GM21529 (cell line): Measurements from ENCODE around the gene FLOT2.
"Not testable (repeated sequence)": the region's sequence is repeated elsewhere in the genome, so short reads cannot be mapped to it uniquely, and the experiment has no call there.

ENCODE experiments used
- ATAC-seq: cut with Tn5 transposase; IDR thresholded peaks from one replicate; pipeline ENCODE4 v1.9.1; 2021; ENCODE audit not compliant: unreplicated experiment

Gene FLOT2

DNA sequence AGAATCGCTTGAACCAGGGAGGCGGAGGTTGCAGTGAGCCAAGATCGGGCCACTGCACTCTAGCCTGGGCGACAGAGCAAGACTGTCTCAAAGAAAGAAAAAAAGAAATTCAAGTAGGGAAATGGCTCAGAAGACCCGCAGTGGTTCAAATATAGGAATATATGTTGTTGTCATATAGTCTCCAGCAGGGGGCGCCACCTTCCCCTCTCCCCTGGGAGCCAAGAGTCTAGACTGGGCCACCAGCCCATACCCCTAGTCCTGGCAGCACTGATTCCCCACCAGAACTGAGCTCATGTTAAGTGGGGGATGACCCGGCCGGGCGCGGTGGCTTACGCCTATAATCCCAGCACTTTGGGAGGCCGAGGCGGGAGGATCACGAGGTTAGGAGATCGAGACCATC is 48.9 kb downstream of the FLOT2 start:
- not testable (repeated sequence) for ATAC-seq

DNA sequence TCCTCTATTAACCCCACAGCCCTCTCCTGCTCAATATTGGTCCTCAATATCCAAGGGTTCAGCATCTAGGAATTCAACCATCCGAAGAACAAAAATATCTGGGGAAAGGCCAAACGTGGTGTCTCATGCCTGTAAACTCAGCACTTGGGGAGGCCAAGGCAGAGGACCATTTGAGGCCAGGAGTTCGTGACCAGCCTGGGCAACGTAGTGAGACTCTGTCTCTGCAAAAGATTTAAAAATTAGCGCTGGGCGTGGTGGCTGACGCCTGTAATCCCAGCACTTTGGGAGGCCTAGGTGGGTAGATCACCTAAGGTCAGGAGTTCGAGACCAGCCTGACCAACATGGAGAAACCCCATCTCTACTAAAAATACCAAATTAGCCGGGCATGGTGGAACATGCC is 50.8 kb downstream of the FLOT2 start:
- ATAC-seq: not testable (repeated sequence)

DNA sequence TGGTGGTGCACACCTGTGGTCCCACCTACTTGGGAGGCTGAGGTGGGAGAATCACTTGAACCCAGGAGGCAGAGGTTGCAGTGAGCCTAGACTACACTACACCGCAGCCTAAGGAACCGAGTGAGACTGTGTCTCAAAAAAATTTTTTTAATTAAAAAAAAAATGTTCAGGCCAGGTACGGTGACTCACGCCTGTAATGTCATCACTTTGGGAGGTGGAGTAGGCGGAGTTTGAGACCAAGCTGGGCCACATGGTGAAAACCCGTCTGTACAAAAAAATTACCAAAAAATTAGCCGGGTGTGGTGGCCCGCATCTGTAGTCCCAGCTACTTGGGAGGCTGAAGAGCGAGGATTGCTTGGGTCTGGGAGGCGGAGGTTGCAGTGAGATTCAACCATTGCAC is 51.3 kb downstream of the FLOT2 start:
- no peak for ATAC-seq

DNA sequence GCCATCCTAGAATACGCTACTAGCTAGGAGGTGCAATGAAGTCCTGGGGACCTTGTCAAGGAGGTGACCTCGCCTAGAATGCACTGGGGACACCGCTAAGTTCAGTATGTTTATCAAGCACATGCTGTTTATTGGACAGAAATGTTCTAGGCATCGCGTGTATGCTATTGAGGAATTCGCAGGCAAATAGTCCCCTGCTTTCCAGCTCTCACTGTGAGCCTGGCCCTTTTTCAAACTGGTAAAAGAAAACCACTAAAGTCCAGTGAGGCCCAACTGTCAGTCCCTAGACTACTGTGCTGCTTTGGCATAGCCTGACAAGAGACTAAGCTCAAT is 53.8 kb downstream of the FLOT2 start:
- no peak for ATAC-seq

DNA sequence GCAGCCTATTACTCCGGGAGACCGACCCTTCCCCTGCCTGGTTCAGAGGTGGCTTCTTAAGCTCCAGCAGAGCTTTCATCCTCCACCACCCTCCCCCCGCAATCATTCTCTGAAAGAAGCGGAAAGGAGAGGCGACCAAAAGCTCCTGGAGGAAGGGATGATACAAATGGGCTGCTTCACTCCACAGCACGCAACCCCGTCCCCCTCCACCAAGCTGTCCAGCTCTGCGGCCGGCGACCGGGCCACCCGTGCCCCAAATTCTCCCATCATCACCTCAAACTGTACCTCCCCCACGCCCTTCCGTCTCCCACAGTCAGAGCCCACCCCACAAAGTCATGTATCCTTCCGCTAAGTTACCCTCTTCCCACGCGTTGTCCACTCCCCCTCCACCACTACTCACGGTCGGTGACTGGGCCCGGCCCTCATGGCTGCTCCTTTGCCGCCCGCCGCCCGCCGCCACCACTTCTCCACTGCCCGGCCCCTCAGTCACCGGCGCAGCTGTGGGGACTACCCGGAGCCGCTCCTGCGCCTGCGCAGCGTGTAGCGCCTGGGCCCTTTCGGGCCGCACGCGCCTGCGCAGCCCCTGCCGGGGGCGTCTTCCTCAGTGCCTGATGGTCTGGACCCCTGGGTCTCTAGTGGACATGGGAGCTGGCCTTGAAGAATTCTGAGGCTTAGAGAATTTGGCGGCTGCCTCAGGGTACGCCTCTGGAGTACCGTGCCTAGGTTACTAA is 55.1 kb downstream of the FLOT2 start, which contains the start of gene FAM222B:
FAM222B (minus strand) TSS at position 509 of the 731 bp plus-strand sequence. CDS start 76,123 bp downstream, outside the sequence.
- peak; percentile 84 for ATAC-seq

DNA sequence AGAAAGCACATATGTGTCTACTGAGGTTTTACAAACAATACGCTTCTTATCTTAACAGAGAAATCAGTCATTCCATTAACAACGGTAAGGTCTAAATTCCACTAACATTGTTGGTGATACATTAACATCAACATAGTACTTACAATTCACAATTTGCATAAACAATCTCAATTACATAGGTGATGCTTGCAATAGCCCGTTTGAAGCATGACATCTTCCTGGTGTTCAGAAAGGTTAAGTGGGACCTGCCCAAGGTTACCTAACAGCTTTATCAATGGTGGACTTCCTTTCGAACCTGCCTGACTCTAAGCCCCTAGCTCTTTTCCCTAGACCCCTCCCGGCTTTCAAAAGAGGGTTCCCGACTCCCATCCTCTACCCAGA is 55.6 kb downstream of the FLOT2 start:
- no peak for ATAC-seq

DNA sequence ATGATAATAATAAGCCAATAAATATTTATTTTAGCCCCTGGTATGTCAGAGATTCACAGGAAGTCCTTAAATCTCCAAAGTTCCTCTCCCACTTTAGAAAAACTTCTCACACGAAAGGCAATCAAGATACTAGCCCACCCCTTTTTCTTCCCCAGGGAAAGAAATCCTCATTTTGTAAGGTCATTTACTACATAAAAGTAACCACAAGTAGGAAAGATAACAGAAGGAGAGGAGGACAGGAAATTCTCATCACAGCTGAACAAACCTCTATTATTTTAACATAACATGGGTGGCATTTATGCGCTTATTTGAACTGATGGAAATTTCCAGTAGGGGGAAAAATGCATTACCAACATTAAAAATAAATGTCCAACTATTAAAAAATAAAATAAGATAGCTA is 58.3 kb downstream of the FLOT2 start:
- ATAC-seq: no peak

DNA sequence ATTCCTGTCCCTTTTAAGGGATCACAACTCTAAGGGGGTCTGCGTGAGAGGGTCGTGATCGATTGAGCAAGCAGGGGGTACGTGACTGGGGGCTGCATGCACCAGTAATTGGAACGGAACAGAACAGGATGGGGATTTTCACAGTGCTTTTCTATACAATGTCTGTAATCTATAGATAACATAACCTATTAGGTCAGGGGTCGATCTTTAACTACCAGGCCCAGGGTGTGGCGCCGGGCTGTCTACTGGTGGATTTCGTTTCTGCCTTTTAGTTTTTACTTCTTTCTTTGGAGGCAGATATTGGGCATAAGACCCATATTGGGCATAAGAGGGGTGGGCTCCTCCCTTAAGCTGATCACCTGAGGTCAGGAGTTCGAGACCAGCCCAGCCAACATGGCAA is 61.0 kb downstream of the FLOT2 start:
- not testable (repeated sequence) for ATAC-seq

DNA sequence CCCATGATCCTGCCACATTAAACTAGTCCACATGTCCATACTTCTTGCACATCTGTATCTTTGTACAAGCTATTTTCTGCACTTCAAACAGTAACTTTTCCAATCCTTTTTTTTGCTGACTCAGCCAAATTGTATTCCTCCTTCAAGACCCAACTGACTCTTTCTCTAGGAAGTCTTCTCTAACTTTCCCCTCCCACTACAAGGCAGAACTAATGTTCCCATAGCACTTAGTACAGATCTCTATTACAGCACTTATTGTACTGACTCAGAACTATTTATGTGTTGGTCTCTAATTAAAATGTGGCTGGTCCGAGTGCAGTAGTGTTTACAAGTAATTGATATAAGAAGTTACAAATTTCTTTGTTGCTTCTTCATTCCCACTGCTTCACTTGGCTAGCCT is 63.1 kb downstream of the FLOT2 start:
- no peak for ATAC-seq
